Measurements from ENCODE around the gene TTC9B.

TTC9B gene

GRCh38 chr19:40210889-40211288 lies 7.3 kb downstream of the TTC9B start:
- no peak for TF ChIP-seq CTCF (IDR thresholded peaks at IDR 0.05; ENCODE audit: borderline replicate concordance, control extremely low read depth, extremely low read depth, insufficient read depth, missing control alignments)
- in situ Hi-C loops (cut with MboI; ENCODE audit: low sequenced_read_pairs, unreplicated experiment): no loop called here
- no peak for DNase-seq (ENCODE audit: low spot score)

- in situ Hi-C loops (cut with MboI; ENCODE audit: low sequenced_read_pairs, unreplicated experiment): no loop called here
- TF ChIP-seq CTCF (IDR thresholded peaks at IDR 0.05; ENCODE audit: borderline replicate concordance, control extremely low read depth, extremely low read depth, insufficient read depth, missing control alignments): no peak
- no peak for DNase-seq (ENCODE audit: low spot score)
Measured at GRCh38 chr19:40208602-40209001, 9.6 kb downstream of the TTC9B start.

- in situ Hi-C loops (cut with MboI; ENCODE audit: low sequenced_read_pairs, unreplicated experiment): no loop called here
- no peak for TF ChIP-seq CTCF (IDR thresholded peaks at IDR 0.05; ENCODE audit: borderline replicate concordance, control extremely low read depth, extremely low read depth, insufficient read depth, missing control alignments)
- no peak for DNase-seq (ENCODE audit: low spot score)
Measured at GRCh38 chr19:40205760-40206159, 12.4 kb downstream of the TTC9B start.

- TF ChIP-seq CTCF (IDR thresholded peaks at IDR 0.05; ENCODE audit: borderline replicate concordance, control extremely low read depth, extremely low read depth, insufficient read depth, missing control alignments): no peak
- DNase-seq (ENCODE audit: low spot score): peak; percentile 3
- in situ Hi-C loops (cut with MboI; ENCODE audit: low sequenced_read_pairs, unreplicated experiment): no loop called here
Measured at GRCh38 chr19:40204381-40204780, 13.8 kb downstream of the TTC9B start.

GRCh38 chr19:40200341-40201099 lies 17.7 kb downstream of the TTC9B start:
- no peak for TF ChIP-seq CTCF (IDR thresholded peaks at IDR 0.05; ENCODE audit: borderline replicate concordance, control extremely low read depth, extremely low read depth, insufficient read depth, missing control alignments)
- in situ Hi-C loops (cut with MboI; ENCODE audit: low sequenced_read_pairs, unreplicated experiment): no loop called here
- no peak for DNase-seq (ENCODE audit: low spot score)

- DNase-seq (ENCODE audit: low spot score): no peak
- no peak for TF ChIP-seq CTCF (IDR thresholded peaks at IDR 0.05; ENCODE audit: borderline replicate concordance, control extremely low read depth, extremely low read depth, insufficient read depth, missing control alignments)
- in situ Hi-C loops (cut with MboI; ENCODE audit: low sequenced_read_pairs, unreplicated experiment): no loop called here
Measured at GRCh38 chr19:40198272-40198990, 19.8 kb downstream of the TTC9B start.

All from GM13976 (cell line).